Measurements from ENCODE around the gene SPEF1.
A peak's percentile ranks its signal among the peaks of the same experiment; 100 is the strongest.
"Not testable (repeated sequence)": the region's sequence is repeated elsewhere in the genome, so short reads cannot be mapped to it uniquely, and the experiment has no call there.

The SPEF1 gene

DNA sequence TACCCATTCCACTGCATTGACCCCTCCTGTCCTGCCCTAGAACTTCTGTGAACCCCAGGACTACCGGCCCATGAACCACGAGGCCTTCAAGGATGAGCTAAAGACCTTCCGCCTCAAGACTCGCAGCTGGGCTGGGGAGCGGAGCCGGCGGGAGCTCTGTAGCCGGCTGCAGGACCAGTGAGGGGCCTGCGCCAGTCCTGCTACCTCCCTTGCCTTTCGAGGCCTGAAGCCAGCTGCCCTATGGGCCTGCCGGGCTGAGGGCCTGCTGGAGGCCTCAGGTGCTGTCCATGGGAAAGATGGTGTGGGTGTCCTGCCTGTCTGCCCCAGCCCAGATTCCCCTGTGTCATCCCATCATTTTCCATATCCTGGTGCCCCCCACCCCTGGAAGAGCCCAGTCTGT lies 23.5 kb upstream of the SPEF1 start:
- no peak for DNase-seq

DNA sequence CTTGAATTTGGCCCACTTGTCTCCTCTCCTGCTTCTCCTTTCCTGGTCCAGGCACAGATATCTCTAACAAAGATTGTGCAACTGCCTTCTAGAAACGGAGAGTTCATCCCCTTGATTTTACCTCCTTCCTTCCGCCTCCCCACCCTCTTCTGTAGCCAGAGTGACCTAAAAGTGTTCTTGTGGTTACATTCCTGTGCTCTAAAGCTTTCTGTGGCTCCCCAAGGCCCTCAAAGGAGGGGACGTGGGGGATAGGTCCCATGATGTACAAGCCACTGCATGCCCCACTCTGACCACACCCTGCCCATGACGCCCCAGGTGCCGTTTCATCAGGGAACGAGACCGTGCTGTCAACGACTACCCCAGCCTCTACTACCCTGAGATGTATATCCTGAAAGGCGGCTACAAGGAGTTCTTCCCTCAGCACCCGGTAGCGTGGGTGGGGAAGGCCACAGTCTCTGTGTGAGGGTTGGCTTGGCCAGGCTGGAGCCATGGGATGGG lies 23.1 kb upstream of the SPEF1 start:
- DNase-seq, result no peak

DNA sequence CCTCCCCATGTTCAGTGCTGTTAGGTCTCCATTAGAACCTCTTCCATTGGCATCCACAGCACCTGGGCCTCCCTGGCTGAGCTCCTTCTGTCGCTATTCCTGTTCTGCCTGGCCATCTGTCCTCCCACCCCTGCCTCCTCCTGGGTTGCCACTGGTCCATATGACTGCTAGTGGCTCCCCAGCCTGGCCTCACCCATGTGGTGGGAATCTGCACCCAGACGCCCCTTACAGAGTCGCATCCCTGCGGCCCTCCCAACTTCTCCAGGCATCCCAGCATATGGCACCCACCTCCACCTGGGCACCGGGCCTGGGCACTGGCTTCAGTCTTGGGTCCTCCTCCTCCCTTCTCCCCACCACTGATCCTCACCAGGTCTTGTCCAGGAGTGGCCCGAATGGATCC lies 22.6 kb upstream of the SPEF1 start:
- no peak for DNase-seq

DNA sequence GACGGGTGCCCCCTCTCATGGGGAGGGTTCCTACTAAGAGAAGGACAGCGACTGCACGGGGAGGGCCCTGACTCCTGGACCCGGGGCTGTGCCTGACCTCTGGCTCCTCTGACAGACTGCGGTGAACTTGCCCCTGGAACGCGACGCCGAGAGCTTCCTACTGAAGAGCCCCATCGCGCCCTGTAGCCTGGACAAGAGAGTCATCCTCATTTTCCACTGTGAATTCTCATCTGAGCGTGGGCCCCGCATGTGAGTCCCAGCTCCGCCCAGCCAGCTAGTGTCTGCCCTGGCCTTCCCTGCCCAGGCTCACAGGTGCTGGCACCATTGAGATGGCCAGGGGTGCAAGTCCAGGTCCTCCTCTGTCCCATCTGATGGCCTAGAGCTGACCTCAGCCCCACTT lies 22.0 kb upstream of the SPEF1 start:
- no peak for DNase-seq

DNA sequence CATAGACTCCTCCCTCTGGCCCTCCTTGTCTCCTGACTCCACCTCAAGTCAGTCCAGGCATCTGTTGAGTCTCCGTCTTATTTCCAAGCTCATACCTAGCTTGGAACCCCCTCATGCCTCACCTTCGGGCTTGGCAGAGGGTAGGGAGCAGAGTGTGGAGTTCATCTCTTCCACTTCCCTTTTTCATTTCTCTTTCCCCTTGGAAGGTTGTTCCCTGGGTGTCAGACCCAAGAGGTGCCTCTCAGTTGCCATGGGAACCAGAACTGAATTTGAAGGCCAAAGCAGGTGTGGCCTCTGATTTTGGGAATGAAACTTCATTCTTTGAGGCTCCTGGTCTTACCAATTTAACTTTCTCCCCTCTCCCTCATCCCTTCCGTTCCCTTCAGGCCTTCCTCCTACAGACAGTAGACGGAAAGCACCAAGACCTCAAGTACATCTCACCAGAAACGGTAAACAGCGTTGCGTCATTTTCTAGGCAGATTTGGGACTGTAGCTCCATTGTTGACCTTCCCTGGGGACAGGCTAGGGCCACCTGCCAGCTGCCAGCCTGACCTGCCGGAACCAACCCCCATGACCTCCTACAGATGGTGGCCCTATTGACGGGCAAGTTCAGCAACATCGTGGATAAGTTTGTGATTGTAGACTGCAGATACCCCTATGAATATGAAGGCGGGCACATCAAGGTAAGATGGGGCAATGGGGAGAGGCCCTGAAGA lies 21.4 kb upstream of the SPEF1 start:
- no peak for DNase-seq

DNA sequence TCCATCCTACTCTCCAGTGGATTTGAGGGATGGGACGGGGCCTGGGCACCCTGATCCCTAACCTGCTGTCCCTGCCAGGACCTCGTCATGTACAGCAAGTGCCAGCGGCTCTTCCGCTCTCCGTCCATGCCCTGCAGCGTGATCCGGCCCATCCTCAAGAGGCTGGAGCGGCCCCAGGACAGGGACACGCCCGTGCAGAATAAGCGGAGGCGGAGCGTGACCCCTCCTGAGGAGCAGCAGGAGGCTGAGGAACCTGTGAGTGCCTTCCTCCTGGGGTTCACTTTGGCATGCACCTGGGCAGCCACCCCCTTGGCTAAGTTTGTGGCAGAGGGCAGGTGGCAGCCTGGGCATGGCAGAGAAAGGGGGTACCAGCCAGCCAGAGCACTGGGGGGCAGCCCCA lies 20.6 kb upstream of the SPEF1 start:
- DNase-seq, result no peak

DNA sequence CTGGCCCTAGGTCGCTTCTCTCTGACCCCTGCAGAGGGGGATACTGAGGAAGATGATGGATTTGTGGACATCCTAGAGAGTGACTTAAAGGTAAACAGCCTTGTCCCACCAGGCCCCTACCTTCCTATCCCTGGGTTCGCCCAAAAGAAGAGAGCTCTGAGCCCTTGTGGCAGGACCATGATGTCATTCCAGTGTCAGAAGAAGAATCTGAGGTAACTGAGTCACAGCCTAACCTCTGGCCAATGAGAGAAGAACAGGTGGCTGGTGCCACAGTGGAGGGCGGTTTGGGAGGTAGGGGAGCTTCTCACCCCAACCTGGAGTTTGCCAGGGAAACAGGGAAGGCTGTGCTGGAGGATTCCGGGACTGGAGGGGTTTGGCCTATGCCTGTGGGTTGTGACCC lies 20.1 kb upstream of the SPEF1 start:
- no peak for DNase-seq

DNA sequence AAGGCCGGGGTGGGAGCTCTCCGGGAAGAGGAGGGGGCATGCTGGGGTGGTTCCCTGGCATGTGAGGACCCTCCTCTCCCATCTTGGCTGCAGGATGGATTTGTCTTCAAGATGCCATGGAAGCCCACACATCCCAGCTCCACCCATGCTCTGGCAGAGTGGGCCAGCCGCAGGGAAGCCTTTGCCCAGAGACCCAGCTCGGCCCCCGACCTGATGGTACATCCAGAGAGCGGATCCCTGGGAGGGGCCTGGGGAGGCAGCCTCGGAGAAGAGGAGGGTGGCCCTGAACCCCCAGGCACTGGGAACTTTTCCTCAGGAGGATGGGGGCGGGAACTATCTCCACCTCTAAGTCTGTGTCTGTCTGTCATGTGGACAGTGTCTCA lies 19.6 kb upstream of the SPEF1 start:
- no peak for DNase-seq

DNA sequence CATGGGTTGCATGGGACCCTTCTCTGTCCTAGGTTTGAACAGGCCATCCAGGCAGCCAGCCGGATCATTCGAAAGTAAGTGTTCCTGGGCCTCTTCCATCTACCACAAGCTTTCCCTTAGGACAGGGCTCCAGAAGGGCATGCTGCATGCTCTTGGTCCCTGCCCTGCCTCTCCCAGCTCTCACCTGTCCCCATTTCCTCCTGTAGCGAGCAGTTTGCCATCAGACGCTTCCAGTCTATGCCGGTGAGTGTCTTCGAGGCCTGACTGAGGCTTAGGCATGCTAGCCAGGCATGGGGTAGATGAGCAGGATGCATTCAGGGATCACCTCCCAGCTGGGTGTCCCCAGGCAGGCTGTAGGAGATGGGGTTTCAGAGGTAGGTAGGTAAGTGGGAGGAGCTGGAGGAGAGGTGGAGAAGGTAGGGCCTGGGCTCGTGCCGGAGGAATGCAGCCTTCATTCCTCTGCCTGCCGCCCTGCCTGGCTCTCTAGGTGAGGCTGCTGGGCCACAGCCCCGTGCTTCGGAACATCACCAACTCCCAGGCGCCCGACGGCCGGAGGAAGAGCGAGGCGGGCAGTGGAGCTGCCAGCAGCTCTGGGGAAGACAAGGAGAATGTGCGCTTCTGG lies 19.1 kb upstream of the SPEF1 start:
- DNase-seq, result no peak

DNA sequence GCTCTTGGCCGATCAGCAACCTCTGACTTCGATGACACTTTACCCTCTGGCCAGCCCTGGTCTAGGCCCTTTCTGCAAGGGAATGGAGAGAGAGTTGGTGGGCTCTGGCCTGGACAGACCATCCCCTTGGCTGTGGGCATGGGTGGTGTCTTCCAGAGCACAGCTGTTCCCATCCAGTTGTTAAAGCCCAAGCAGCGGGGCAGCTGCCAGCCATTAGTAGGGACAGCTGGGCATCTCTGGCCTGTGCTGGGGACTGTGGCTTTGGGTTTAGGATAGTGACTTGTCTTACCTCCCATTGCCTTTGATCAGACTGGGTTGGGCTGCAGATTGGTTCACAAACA lies 17.6 kb upstream of the SPEF1 start:
- no peak for DNase-seq

DNA sequence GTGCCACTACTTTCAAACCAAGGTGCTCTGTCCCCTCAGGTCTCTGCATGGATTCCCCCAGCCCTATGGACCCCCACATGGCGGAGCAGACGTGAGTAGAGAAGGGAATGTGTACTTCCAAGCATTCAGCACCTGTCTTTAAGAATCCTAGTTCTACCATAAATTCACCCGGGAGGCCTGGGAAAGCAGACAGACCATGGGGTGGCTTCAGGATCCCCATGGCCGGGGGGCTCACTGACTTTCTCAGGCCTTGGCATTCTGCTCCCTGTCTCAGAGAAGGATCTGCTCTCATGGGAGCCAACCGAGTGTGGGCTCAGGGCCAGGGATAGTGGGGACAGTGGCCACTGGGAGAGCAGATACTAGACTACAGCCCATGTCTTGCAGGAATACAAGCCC lies 17.1 kb upstream of the SPEF1 start:
- no peak for DNase-seq

DNA sequence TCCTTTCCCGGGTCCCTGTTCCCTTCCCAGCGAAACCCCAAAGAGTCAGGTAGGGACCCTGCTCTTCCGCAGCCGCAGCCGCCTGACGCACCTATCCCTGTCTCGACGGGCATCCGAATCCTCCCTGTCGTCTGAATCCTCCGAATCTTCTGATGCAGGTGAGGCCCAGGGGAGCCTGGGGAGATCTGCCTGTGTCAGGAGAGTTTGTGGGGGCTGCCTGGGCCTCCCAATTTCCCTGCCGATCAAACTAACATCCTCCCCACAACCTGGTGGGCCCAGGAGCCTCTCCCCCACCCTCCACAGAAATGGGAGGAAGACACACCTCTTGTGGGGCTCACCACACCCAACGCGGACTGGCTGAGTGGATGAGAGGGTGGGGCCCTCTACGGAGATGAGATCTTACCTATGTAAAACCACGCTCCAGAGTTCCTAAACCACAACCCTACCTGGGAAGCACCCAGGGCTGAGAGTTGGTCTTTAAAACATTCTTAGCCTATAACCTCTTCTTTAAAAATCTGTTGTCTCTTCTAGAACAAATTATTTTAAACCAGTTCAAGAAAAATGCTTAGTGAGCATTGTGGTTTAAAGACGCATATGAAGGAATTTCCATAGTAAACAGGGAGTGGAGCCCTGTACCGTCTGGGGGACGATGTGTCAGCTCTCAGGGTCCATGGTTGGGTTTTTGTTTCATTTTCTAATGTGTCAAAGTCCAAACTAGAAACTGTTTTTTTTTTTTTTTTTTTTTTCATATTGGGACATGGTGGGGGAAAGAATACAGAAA lies 16.5 kb upstream of the SPEF1 start:
- peak; percentile 31 for DNase-seq

DNA sequence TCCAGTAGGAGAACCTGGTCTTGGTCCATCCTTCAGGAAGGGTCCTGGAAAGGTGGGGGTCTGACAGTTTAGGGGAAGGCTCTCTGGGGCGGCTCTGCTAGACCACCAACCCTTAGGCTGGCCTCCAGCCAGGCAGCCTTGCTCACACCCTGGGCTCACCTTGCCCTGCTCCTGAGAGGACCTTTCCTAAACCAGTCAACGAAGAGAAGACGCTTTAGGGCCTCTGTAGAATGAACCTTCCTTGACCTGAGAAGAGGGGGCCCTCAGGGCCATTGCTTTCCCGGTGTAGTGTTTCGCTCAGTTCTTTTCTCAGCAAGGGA lies 15.9 kb upstream of the SPEF1 start:
- no peak for DNase-seq

DNA sequence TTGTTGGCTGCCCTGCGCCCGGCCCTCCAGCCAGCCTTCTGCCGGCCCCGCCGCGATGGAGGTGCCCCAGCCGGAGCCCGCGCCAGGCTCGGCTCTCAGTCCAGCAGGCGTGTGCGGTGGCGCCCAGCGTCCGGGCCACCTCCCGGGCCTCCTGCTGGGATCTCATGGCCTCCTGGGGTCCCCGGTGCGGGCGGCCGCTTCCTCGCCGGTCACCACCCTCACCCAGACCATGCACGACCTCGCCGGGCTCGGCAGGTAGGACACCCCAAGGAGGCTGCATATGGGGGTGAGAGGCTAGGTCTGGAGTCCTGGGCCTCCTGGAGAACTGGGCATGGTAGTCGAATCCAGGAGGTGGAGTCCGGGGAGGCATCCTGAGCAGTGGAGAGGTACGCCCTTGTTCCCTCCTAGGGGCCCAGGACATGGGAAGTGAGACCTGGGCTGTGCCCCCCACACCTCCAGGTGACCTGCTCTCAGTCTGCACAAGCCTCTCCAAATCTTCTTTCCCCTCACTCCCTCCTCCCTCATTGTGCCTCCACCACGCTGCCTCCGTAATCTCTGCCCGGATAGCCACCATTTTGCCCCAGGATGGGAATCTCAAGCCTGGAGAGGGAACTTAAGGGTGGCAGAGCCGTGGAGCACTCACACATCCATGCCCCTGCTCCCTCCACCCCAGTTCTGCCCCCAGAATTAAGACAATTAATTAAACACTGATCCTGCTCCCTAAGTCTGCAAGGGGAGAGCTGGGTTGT lies 15.4 kb upstream of the SPEF1 start:
- DNase-seq, result no peak

DNA sequence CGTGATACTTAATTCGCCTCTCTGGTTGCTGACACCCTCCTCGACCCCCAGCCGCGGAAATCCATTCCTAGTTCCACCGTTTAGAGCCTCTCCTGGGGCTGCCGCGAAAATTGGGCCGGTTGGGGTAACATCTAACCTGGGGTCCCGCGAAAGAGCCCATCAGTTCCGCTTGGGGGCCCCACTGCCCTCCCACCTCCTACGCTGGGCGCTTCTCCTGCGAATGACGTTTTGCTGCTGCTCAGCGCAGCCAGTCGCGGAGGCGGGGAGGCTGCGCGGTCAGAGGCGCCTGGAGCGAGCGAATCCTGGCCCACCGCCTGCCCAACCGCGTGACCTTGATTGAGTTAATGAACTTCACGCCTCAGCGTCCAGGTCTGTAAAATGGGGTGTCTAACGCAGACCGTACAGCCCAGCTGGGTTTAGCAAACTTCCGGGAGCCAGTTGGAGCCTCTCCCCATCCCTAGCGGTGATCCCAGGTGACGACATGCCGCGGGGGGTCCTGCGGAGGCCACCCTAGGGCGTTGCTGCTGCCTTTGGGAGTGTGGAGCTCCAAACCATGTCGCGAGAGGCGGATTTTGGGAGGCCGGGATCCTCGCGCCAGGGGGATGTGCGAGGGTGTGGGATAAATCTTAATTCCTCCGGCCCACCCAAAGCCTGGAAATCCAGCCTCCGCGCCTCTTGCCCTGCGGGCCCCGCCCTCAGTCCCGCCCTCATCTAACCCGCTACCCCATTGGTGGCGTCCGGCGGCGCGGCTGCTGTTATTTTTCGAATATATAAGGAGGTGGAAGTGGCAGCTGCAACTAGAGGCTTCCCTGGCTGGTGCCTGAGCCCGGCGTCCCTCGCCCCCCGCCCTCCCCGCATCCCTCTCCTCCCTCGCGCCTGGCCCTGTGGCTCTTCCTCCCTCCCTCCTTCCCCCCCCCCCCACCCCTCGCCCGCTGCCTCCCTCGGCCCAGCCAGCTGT lies 14.5 kb upstream of the SPEF1 start, which contains the start of gene CDC25B:
TSS of gene CDC25B (plus strand) at position 800 of the 958 bp plus-strand sequence. CDS start 222 bp downstream, outside the sequence.
- DNase-seq, result peak; percentile 94

DNA sequence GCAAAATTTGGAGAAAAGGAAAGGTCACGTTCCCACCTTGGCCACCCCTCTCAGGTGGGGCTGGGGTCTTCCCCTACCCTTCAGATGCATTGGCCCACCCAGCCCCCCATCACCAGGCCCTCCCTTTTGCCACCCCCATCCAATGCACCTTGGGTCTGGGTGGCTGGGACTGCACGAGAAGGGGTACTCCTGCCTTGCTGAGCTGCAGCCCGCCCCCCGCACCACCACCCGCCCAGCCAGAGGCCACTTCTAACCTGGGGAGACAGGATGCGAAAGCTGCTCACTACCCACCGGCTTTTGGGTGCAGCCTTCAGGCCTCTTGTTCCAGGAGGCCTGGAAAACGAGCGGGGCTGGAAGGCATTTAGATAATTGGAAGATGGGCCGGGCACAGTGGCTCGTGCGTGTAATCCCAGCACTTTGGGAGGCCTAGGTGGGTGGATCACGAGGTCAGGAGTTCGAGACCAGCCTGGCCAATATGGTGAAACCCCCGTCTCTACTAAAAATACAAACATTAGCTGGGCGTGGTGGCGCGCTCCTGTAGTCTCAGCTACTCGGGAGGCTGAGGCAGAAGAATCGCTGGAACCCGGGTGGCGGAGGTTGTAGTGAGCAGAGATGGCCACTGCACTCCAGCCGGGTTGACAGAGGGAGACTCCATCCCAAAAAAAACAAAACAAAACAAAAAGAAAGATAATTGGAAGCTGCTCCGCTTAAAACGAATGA lies 13.6 kb upstream of the SPEF1 start:
- DNase-seq, result no peak

DNA sequence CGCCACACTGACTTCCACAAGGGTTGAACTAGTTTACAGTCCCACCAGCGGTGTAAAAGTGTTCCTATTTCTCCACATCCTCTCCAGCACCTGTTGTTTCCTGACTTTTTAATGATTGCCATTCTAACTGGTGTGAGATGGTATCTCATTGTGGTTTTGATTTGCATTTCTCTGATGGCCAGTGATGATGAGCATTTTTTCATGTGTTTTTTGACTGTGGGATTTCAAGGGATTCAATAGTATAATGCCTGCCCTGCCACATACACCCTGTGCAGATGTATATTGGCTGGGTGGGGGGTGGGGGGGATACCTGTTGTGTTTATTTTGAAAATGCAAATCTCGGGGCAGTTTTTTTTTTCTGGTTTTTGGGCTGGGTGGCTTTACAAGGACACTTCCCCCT lies 12.9 kb upstream of the SPEF1 start:
- DNase-seq, result not testable (repeated sequence)

DNA sequence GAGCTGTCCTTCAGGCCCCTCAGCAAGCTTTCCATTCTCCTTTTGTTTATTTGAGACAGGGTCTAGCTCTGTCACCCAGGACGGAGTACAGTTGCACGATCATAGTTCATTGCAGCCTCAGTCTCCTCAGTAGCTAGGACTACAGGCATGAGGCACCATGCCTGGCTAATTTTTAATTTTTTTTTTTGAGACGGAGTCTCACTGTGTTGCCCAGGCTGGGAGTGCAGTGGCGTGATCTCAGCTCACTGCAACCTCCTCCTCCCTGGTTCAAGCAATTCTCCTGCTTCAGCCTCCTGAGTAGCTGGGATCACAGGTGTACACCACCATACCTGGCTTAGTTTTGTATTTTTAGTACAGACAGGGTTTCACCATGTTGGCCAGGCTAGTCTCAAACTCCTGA lies 8.0 kb upstream of the SPEF1 start:
- not testable (repeated sequence) for DNase-seq

DNA sequence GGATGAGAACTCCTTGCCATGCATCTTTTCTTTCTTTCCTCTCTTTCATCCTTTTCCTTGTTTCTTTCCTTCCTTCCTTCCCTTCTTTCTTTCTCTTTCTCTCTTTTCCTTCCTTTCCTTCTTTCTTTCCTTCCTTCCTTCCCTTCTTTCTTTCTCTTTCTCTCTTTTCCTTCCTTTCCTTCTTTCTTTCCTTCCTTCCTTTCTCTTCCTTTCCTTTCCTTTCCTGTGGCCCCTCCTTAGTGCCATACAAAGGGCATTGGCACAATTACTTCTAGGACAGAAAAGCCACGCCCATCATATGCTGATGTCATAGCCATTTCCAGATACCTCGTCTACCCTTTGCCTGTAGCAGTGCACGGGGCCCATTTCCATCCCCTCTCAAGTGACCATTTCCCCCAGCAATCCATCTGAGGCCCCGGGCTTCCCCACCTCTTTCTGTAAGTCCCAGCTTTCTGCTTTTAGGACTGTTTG lies 7.5 kb upstream of the SPEF1 start:
- no peak for DNase-seq

DNA sequence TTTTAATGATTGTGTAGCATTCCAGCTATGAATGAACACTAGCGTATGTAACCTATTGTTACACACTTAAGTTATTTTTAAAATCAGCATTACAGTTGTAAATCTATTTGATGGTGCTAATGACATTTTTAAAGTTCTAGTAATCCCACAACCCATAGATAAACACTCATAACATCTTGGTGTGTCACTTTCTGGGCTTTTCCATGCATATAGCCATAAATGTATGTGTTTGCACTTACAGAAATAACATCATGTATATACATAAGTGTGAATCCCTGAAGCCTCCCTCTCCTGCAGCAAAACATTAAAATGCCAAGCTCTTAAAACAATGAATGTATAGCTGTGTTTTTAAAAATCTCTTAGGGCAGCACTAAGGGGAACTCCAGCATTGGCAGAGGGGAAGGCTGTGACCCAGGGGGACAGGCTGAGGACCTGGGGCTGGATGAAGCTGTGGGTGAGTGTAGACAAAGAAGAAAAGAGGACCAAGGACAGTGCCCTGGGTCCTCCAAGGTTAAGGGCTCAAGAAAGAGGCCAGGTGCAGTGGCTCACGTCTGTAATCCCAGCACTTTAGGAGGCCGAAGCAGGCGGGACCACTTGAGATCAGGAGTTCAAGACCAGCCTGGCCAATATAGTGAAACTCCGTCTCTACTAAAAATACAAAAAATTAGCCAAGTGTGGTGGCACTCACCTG lies 6.2 kb upstream of the SPEF1 start:
- DNase-seq, result peak; percentile 64
